IPS DF 19.7 (cell line): Measurements from ENCODE around the gene EFCAB14.
"Not testable (repeated sequence)": the region's sequence is repeated elsewhere in the genome, so short reads cannot be mapped to it uniquely, and the experiment has no call there.

Experiments
- DNase-seq: peaks from one replicate; pipeline ENCODE4 v3.0.0-alpha.2; 2013; ENCODE audit warnings: low read depth, low spot score

Gene EFCAB14

GRCh38 chr1:46686255-46686654 lies 32.7 kb downstream of the EFCAB14 start:
- no peak for DNase-seq

- DNase-seq: no peak
Observed at GRCh38 chr1:46684670-46685069, 34.2 kb downstream of the EFCAB14 start.

DNA sequence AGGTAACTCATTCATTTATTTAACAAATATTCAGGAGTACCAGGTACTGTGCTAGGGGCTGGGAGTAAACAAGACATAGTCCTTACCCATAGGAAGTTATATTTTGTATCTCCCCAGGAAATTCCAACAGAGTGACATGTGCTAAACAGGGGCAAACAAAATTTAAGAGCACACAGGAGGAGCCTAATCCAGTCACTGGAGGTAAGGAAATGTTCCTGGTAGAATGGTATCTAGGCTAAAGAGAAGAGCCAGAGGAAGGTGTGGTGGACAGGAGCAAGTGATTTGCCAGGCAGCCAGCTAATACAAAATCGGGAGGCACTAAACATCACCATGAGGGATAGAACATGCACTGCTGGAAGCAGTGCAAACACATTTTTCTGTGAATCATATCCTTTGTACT lies 36.9 kb downstream of the EFCAB14 start:
- no peak for DNase-seq

DNA sequence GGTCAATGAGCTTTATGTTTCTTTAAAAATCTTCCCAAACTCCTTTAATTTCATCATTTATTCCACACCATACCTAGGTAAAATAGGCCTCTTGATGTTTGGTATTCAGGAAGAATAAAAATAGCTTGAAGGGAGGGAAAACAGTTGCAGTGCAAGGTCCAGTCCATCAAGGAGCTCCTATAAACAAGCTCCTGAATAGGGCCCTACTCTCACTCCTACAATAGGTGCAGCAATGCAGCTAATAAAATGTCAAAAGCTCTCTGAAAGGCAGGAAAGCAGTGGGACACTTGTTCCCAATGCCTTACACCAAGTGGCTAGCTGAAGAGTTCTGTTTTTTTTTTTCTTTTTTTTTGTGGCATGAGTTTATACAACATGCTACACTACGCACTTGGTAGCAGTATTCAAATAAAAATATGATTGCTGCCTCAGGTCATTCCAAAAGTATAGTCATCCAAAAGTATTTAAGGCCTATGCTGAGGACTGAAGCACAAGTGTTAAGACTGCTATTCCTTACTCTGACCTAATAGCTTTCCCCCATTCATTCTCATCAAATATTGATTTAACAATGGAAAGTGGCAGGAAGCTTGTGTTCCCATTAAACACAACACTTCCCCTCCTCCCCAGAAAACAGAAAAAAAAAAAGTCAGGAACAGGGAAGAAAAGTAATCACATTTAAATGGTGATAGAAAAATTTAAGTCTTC lies 37.4 kb downstream of the EFCAB14 start:
- DNase-seq: no peak

DNA sequence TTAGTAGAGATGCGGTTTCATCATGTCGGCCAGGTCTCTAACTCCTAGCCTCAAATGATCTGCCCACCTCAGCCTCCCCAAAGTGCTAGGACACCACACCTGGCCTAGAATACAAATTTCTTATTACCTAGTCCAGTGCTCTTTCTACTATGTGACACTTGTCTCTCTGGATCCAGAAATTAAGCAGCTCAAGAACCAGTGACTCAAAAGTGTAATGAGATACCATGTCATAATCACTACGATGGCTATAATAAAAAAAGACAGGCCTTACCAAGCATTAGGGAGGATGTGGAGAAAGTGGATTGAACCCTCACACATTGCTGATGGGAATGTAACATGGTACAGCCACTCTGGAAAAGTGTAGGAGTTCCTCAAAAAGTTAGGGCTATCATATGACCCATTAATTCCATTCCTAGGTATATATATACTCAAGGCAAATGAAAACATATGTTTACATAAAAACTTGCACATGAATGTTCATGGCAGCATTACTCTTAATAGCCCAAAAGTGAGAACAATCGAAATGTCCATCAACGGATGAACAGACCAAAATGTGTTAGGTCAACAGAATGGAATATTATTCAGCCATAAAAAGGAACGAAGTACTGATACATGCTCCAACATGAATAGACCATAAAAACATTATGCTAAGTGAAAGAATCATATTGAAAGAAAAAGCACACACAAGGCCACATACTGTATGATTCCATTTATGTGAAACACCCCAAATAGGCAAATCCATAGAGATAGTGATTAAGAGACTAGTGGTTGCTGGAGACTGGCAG lies 38.9 kb downstream of the EFCAB14 start:
- no peak for DNase-seq

DNA sequence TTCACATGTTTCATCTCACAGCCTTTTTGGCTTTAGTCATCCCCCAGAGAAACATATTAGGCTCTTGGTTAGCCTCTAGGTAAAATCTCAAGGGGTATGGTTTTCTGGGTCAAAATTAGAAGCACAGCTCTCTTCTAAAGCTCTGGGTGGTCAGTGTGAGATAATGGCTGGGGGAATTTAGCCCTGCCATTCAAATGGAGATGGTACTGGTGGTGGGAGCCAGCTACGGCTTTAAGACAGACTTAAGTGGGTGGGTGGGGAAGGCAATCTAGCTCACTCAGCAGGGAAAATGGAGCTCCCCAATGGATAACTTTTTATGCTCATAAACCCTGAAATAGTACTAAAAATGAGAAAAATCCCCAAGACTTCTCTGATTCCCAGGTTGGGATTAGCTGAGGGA lies 41.6 kb downstream of the EFCAB14 start:
- no peak for DNase-seq

DNA sequence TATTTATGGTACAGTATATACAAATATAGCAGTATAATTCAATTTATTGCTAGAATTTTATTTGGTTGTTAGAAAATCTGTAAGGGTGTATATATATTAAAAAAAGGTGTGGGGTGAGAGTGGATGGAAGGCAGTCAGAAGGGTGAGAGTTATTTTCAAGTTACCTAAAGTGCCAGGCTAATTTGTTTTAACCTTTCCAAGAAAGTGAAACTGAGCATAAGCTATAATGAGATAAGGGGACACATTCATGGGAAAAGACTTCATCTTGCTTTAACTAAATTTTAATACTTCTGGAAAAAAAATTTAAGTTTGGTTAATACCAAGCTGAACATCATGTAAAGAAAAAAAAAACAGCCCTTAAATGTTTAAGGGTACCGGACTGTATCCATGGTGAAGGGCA lies 42.4 kb downstream of the EFCAB14 start:
- DNase-seq: no peak

DNA sequence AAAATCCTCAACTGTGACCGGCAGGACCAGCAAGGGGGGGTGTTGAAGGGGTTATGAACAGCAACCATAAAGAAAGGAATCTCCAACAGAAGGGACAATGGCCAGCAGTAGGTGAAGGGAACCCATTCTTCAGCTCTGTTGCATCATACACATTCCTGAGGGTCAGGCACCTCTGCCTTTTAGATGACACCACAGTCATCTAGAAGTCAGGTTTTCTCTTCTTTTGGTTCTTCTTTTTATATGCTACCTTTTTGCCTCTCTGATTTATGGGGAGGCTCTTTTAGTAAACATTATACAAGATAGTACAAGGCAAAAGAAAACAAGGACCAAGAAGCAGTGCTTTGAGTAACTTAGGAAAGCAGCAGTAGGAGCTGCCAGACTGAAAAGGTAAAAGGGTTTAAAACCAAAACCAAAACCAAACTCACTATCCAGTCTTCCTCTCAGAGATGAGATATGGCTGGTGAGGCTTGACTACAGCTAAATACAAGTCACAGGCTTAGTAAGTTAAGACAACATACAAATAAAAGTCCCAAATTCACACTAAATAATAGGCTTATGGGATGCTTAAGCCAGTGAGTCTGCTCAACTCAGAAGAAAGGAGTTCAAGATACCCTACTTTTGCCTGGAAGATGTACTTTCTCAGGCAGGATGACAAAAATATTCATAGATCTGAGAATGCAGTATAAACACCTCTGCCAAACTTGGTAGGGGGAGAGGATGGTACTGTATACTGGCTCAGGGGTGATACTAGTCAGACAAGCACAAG lies 43.2 kb downstream of the EFCAB14 start:
- no peak for DNase-seq

- DNase-seq: no peak
Observed at GRCh38 chr1:46673749-46674182, 45.1 kb downstream of the EFCAB14 start.

- DNase-seq: no peak
Observed at GRCh38 chr1:46672696-46673095, 46.2 kb downstream of the EFCAB14 start.

- DNase-seq: no peak
Observed at GRCh38 chr1:46671554-46671953, 47.4 kb downstream of the EFCAB14 start, which contains the start of gene TEX38. Gene TEX38, plus strand, starts transcription at chr1:46671854. Its CDS starts 81 bp downstream, at chr1:46671935.

- DNase-seq: no peak
Observed at GRCh38 chr1:46670134-46670533, 48.8 kb downstream of the EFCAB14 start.

DNA sequence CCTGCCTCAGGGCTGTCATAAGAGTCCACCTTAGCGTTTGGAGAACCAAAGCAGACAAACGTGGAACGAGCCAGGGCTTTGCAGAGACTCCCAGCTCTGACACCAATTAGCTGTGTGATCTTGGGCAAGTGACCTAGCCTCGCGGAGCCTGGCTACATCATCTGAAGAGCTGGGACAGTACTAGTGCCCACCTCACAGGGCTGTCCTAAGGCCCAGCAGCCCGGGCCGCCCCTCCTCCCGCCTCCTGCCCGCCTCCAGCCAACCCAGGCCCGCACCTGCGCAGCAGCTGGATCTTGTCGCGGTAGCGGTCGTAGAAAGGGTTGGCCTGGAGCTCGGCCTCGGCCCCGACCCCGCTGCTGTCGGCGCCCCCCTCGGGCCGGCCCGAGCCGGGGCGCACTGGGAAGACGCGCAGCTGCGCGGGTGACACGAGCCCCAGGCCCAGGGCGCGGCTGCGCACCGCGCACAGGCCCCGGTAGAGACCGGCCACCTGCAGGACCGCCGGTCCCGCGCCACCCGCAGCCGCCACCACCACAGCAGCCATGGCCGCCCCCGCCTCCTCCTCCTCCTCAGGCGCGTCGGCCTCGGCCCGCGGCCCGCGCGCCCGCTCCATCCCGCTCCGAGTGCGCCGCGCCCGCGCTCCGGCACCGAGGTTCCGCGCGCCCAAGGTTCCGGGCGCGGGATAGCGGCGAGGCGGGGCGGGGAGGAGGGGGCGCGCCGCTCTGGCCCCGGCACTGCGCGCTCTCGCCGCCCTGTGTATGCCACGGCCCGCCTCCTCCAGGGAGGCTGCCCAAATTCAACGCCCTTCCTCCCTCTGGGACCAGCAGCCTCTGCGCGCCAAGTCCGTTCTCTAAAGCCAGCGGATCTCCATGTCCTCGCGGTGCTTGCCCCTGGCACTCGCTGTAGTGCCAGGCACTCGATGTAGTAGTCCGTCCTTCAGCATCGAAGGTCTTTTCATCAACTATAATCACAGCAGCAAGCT lies 50.8 kb downstream of the EFCAB14 start, which contains the start of gene ATPAF1:
Gene ATPAF1, minus strand, starts transcription at position 583 of the 979 bp plus-strand sequence. Its CDS starts 42 bp downstream, at position 541.
- peak; percentile 75 for DNase-seq

DNA sequence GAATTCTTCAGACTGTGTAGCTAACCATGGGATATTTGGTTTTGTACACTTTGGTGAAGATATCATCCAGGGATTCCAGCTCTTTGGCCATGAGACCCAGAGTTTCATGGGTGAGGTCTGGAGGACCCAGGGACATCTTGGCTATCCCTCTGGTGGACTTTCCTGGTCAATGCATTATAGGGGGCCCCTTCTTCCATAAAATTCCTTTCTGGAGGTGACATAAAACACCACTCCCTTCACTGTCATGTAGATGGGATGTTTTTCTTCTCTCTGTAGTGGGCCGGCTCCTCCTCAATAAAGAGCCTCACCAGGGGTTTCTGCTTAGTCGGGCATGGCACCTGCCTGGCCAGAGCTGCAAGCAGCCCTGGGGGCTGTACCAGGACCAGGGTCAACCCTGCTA lies 52.9 kb downstream of the EFCAB14 start:
- no peak for DNase-seq

GRCh38 chr1:46662919-46663318 lies 56.0 kb downstream of the EFCAB14 start:
- DNase-seq: not testable (repeated sequence)

GRCh38 chr1:46660116-46660515 lies 58.8 kb downstream of the EFCAB14 start:
- not testable (repeated sequence) for DNase-seq

- no peak for DNase-seq
Observed at GRCh38 chr1:46659307-46659870, 59.5 kb downstream of the EFCAB14 start.

- DNase-seq: no peak
Observed at GRCh38 chr1:46657775-46658174, 61.1 kb downstream of the EFCAB14 start.

GRCh38 chr1:46656643-46657042 lies 62.3 kb downstream of the EFCAB14 start:
- DNase-seq: no peak

- no peak for DNase-seq
Observed at GRCh38 chr1:46655848-46656247, 63.1 kb downstream of the EFCAB14 start.
